PC-9 (cell line): ENCODE results near the gene KIF7.

Source experiments
- CTCF ChIP-seq: fragments of 200-600 bp; sonication (generic); conservative IDR thresholded peaks from 2 replicates; pipeline ENCODE4 v1.6.1; 2017; ENCODE audit warnings: mixed run types, antibody characterized with exemption, mild to moderate bottlenecking, moderate library complexity
- EZH2 ChIP-seq: fragments of 200-600 bp; sonication (generic); IDR thresholded peaks from 2 replicates; pipeline ENCODE4 v1.8.0; 2017; ENCODE audit warnings: antibody characterized with exemption, low read depth

GRCh38 chr15:89614164-89614563, 41.1 kb downstream of the KIF7 start:
- no peak for TF ChIP-seq CTCF
- TF ChIP-seq EZH2 = no peak
